ENCODE measurements around the gene SCNN1A.
A peak's percentile ranks its signal among the peaks of the same experiment; 100 is the strongest.

SCNN1A gene

GRCh38 chr12:6334359-6334758, 41.0 kb downstream of the SCNN1A start:
- DNase-seq (ENCODE audit: low spot score), result no peak

- no peak for DNase-seq (ENCODE audit: low spot score)
These were observed 41.8 kb downstream of the SCNN1A start for GRCh38 chr12:6333566-6333965.

GRCh38 chr12:6333029-6333428, 42.3 kb downstream of the SCNN1A start:
- no peak for DNase-seq (ENCODE audit: low spot score)

GRCh38 chr12:6332459-6332858, 42.9 kb downstream of the SCNN1A start:
- DNase-seq (ENCODE audit: low spot score), result no peak

- DNase-seq (ENCODE audit: low spot score), result no peak
These were observed 44.2 kb downstream of the SCNN1A start for GRCh38 chr12:6330999-6331714.

- DNase-seq (ENCODE audit: low spot score), result no peak
These were observed 45.2 kb downstream of the SCNN1A start for GRCh38 chr12:6330192-6330591.

GRCh38 chr12:6329703-6330064, 45.7 kb downstream of the SCNN1A start:
- DNase-seq (ENCODE audit: low spot score), result no peak

GRCh38 chr12:6328945-6329702, 46.2 kb downstream of the SCNN1A start:
- DNase-seq (ENCODE audit: low spot score), result no peak

- DNase-seq (ENCODE audit: low spot score), result no peak
These were observed 47.2 kb downstream of the SCNN1A start for GRCh38 chr12:6328045-6328779.

- DNase-seq (ENCODE audit: low spot score), result no peak
These were observed 47.9 kb downstream of the SCNN1A start for GRCh38 chr12:6327229-6328041.

GRCh38 chr12:6326316-6327228, 48.8 kb downstream of the SCNN1A start:
- peak; percentile 85 for DNase-seq (ENCODE audit: low spot score)

- DNase-seq (ENCODE audit: low spot score), result no peak
These were observed 50.2 kb downstream of the SCNN1A start for GRCh38 chr12:6324936-6325750.

- no peak for DNase-seq (ENCODE audit: low spot score)
These were observed 51.2 kb downstream of the SCNN1A start for GRCh38 chr12:6323995-6324711.

- DNase-seq (ENCODE audit: low spot score), result peak; percentile 72
These were observed 51.9 kb downstream of the SCNN1A start for GRCh38 chr12:6323340-6323994.

GRCh38 chr12:6322969-6323339, 52.4 kb downstream of the SCNN1A start:
- DNase-seq (ENCODE audit: low spot score), result no peak

GRCh38 chr12:6322352-6322751, 53.0 kb downstream of the SCNN1A start:
- DNase-seq (ENCODE audit: low spot score), result no peak

- no peak for DNase-seq (ENCODE audit: low spot score)
These were observed 53.5 kb downstream of the SCNN1A start for GRCh38 chr12:6321905-6322304.

GRCh38 chr12:6319446-6319845, 55.9 kb downstream of the SCNN1A start:
- no peak for DNase-seq (ENCODE audit: low spot score)

GRCh38 chr12:6318440-6318879, 56.9 kb downstream of the SCNN1A start:
- DNase-seq (ENCODE audit: low spot score), result no peak

Data from iPS-NIHi11 (cell line).